H1 (cell line): ENCODE results near the gene CTNS. TPM values are rescaled to one million over a fixed set of nuclear protein-coding genes. Genes with fewer than 3 reads are reported as not detected.

ENCODE experiments used
- BRCA1 ChIP-seq: IDR thresholded peaks from 2 replicates; pipeline ENCODE4 v1.6.1; 2012; ENCODE audit warnings: low read depth, low read length, improper control_type of control experiment
- EZH2 ChIP-seq: fragments of 200-600 bp; sonication (generic); IDR thresholded peaks from 2 replicates; pipeline ENCODE4 v1.7.1; 2012; ENCODE audit warnings: low read depth, mild to moderate bottlenecking, moderate library complexity, low read length, inconsistent platforms; ENCODE audit not compliant: severe bottlenecking
- NANOG ChIP-seq: IDR thresholded peaks from 2 replicates; pipeline ENCODE4 v1.6.1; 2011; ENCODE audit warnings: low read length, low read depth, mild to moderate bottlenecking, inconsistent platforms; ENCODE audit not compliant: insufficient read depth, poor library complexity, severe bottlenecking
- RBBP5 ChIP-seq: IDR thresholded peaks from 2 replicates; pipeline ENCODE4 v1.7.1; 2012; ENCODE audit warnings: low read depth, mild to moderate bottlenecking, inconsistent platforms, low read length, moderate library complexity, borderline replicate concordance
- SP2 ChIP-seq: IDR thresholded peaks from 2 replicates; pipeline ENCODE4 v1.6.1; 2012; ENCODE audit warnings: mild to moderate bottlenecking, low read length, inconsistent platforms
- SRF ChIP-seq: IDR thresholded peaks from 2 replicates; pipeline ENCODE4 v1.6.1; 2011; ENCODE audit warnings: mild to moderate bottlenecking, low read depth, low read length, moderate library complexity
- TAF7 ChIP-seq: optimal IDR thresholded peaks from 2 replicates; pipeline ENCODE3; 2011; ENCODE audit warnings: low read depth, mild to moderate bottlenecking, inconsistent platforms, low read length, moderate library complexity, borderline replicate concordance
- polyA plus RNA-seq, 7 experiments: library from polyadenylated mRNA; depleted of rRNA in 3 of 7; stranded (reverse) in 5 of 7; unstranded in 2 of 7; fragments of >200 nt in 5 of 7; fragments of 200-250 nt in 2 of 7; gene quantifications; 1 replicate in 5 of 7; 2 replicates in 1 of 7; 4 replicates in 1 of 7; pipeline versions ENCODE4 v1.2.1 to v1.2.3, GENCODE V29; 2011 to 2013; ENCODE audit warnings: missing spikeins in 2 of 7, mixed read lengths in 2 of 7
- total RNA-seq: library from RNA; stranded (reverse); fragmentation: NEBNext Ultra II Directional; extraction: Animal tissue kit (Norgen Biotek cat#: 25700); gene quantifications from 2 replicates; pipeline ENCODE4 v1.2.1, GENCODE V29; 2021
- TF ChIP-seq, protein P1 (sequence below): fragments of 300-600 bp; sonication (generic); IDR thresholded peaks from 2 replicates; pipeline ENCODE4 v1.7.1; 2012; ENCODE audit warnings: low read length, moderate library complexity, mild to moderate bottlenecking, inconsistent platforms; ENCODE audit not compliant: insufficient replicate concordance

The CTNS gene
- total and polyA plus RNA-seq, 2 of the 8 experiments (the other 6 are each of a cell fraction or from before 2014, with no cell fraction given): 11.6 to 12.9 TPM

GRCh38 chr17:3688852-3689261 is 52.3 kb downstream of the CTNS start (continued):
- TF ChIP-seq, protein P1, sequence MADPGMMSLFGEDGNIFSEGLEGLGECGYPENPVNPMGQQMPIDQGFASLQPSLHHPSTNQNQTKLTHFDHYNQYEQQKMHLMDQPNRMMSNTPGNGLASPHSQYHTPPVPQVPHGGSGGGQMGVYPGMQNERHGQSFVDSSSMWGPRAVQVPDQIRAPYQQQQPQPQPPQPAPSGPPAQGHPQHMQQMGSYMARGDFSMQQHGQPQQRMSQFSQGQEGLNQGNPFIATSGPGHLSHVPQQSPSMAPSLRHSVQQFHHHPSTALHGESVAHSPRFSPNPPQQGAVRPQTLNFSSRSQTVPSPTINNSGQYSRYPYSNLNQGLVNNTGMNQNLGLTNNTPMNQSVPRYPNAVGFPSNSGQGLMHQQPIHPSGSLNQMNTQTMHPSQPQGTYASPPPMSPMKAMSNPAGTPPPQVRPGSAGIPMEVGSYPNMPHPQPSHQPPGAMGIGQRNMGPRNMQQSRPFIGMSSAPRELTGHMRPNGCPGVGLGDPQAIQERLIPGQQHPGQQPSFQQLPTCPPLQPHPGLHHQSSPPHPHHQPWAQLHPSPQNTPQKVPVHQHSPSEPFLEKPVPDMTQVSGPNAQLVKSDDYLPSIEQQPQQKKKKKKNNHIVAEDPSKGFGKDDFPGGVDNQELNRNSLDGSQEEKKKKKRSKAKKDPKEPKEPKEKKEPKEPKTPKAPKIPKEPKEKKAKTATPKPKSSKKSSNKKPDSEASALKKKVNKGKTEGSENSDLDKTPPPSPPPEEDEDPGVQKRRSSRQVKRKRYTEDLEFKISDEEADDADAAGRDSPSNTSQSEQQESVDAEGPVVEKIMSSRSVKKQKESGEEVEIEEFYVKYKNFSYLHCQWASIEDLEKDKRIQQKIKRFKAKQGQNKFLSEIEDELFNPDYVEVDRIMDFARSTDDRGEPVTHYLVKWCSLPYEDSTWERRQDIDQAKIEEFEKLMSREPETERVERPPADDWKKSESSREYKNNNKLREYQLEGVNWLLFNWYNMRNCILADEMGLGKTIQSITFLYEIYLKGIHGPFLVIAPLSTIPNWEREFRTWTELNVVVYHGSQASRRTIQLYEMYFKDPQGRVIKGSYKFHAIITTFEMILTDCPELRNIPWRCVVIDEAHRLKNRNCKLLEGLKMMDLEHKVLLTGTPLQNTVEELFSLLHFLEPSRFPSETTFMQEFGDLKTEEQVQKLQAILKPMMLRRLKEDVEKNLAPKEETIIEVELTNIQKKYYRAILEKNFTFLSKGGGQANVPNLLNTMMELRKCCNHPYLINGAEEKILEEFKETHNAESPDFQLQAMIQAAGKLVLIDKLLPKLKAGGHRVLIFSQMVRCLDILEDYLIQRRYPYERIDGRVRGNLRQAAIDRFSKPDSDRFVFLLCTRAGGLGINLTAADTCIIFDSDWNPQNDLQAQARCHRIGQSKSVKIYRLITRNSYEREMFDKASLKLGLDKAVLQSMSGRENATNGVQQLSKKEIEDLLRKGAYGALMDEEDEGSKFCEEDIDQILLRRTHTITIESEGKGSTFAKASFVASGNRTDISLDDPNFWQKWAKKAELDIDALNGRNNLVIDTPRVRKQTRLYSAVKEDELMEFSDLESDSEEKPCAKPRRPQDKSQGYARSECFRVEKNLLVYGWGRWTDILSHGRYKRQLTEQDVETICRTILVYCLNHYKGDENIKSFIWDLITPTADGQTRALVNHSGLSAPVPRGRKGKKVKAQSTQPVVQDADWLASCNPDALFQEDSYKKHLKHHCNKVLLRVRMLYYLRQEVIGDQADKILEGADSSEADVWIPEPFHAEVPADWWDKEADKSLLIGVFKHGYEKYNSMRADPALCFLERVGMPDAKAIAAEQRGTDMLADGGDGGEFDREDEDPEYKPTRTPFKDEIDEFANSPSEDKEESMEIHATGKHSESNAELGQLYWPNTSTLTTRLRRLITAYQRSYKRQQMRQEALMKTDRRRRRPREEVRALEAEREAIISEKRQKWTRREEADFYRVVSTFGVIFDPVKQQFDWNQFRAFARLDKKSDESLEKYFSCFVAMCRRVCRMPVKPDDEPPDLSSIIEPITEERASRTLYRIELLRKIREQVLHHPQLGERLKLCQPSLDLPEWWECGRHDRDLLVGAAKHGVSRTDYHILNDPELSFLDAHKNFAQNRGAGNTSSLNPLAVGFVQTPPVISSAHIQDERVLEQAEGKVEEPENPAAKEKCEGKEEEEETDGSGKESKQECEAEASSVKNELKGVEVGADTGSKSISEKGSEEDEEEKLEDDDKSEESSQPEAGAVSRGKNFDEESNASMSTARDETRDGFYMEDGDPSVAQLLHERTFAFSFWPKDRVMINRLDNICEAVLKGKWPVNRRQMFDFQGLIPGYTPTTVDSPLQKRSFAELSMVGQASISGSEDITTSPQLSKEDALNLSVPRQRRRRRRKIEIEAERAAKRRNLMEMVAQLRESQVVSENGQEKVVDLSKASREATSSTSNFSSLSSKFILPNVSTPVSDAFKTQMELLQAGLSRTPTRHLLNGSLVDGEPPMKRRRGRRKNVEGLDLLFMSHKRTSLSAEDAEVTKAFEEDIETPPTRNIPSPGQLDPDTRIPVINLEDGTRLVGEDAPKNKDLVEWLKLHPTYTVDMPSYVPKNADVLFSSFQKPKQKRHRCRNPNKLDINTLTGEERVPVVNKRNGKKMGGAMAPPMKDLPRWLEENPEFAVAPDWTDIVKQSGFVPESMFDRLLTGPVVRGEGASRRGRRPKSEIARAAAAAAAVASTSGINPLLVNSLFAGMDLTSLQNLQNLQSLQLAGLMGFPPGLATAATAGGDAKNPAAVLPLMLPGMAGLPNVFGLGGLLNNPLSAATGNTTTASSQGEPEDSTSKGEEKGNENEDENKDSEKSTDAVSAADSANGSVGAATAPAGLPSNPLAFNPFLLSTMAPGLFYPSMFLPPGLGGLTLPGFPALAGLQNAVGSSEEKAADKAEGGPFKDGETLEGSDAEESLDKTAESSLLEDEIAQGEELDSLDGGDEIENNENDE: no peak
- no peak for TF ChIP-seq TAF7
- TF ChIP-seq SRF: no peak
- no peak for TF ChIP-seq RBBP5
- TF ChIP-seq SP2: no peak
- no peak for TF ChIP-seq NANOG
- TF ChIP-seq EZH2: no peak
- no peak for TF ChIP-seq BRCA1
- TF ChIP-seq, all 59 proteins: peak for 0
